HG02798 (cell line): ENCODE data around the gene NOC4L.

Experiments used
- ATAC-seq: cut with Tn5 transposase; IDR thresholded peaks from one replicate; pipeline ENCODE4 v1.9.1; 2021; ENCODE audit warnings: mild to moderate bottlenecking; ENCODE audit not compliant: unreplicated experiment, poor library complexity

Gene NOC4L

GRCh38 chr12:132166801-132167591 lies 22.7 kb downstream of the NOC4L start:
- no peak for ATAC-seq

- ATAC-seq = no peak
Measured at GRCh38 chr12:132167611-132168310, 23.5 kb downstream of the NOC4L start.

GRCh38 chr12:132168311-132169031 lies 24.2 kb downstream of the NOC4L start:
- no peak for ATAC-seq

GRCh38 chr12:132169376-132169775 lies 25.1 kb downstream of the NOC4L start:
- ATAC-seq = no peak

- ATAC-seq = no peak
Measured at GRCh38 chr12:132170094-132170636, 25.9 kb downstream of the NOC4L start.

DNA sequence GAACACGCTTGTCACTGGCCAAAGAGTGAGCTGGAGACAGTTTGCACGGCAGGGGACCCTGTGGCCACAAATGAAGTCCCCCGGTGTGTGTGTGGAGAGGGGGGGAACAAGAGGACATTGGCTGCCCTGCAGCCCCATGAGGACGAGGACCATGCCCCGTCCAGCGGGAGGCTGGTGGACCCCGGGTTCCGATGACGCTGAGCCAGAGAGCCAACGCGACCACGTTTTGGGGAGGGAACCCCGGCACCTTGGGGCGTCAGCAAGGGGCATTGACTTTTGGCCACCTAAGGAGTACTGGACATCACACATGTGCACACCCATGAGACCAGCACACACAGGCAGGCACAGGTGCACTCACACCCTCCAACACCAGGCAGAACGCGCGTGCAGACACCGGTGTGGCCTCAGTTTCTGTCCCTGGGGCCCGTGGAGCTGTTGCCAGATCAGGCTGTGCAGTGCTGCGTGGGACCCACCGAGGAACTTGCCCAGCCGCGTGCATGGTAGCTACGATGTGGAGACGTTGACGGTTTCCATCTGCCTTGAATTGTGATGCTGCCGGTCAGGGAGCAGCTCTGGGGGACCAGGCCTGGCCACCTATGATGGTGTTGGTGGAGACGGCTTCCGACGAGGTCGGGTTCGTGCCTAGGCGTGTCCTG lies 26.5 kb downstream of the NOC4L start:
- ATAC-seq = no peak

- ATAC-seq = no peak
Measured at GRCh38 chr12:132171293-132171967, 27.2 kb downstream of the NOC4L start.

DNA sequence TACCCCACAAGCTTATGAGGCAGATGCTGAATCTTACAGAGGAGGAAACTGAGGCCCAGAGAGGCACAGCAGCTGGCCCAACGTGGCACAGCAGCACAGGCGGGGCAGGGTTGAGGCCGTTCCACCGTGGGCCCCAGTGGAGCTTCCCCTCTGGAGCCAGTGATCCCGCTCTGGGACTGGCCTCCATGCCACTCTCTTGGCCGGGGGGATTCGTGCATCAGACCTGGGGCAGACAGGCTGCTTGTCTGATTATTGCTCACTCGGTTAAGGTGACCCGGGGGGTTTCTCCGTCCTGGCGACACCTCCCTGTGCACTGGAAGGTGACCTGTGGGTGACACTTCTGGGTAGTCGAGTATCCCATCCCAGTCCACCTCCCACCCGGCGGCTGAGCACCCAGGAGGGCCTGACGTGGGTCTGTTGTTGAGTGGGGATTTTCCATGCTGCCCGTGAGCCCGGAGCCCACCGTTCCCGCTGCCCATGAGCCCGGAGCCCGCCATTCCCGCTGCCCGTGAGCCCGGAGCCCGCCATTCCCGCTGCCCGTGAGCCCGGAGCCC lies 27.8 kb downstream of the NOC4L start:
- no peak for ATAC-seq

DNA sequence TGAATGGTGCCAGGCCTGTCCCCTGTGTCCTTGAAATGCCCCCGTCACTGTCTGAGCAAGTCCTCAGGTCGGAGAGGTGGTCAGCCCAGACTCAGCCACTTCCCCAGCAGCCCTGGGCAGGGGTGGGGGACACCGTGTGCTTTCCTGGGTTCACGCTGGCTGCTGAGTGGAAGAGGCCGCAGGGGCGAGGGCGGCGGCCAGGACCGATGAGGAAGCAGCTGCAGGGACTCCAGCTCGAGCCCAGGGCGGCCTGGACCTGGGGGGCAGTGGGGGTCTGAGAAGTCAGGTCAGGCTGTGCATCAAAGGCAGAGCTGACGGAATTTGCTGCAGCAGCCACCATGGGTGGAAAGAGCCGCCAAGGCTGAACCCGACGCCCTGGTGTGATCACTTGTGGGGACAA lies 28.4 kb downstream of the NOC4L start:
- ATAC-seq = no peak

- ATAC-seq = no peak
Measured at GRCh38 chr12:132173135-132174014, 29.1 kb downstream of the NOC4L start.

DNA sequence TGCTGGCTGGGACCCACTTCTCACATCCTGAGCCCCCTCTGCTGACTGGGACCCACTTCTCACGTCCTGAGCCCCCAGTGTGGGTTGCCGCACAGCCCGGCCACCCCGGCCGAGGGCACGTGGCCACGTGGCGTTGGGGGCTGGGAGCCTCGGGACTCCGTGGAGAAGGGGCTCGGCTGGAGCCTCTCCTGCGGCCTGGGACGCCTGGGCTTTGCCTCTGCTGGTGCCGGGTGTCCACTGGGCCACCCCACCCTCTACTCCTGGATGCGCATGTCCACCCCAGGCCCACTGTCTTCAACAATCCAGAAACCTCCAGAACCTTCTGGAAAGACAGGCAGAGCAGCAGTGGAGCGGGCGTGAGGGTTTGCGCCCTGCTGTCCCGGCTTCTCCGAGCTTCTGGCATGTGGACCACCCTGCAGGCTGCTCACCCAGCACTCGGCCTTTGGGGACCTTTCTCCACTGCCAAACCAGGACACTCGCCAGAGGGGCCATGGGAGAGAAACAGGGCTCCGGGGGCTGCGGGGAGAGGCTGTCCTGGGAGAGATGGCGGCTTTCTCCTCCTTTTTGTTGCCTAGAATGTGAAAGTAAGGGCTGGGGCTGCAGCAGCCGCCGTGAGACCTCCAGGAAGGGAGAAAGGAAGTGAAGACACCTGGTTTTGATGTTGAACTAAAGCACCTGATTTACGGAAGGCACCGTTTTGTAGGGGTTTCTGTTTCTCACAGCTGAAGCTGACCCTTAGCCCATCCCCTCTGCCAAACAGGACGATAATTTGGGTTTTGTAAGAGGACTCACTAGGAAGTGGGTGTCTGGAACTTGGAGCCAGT lies 30.0 kb downstream of the NOC4L start:
- no peak for ATAC-seq

DNA sequence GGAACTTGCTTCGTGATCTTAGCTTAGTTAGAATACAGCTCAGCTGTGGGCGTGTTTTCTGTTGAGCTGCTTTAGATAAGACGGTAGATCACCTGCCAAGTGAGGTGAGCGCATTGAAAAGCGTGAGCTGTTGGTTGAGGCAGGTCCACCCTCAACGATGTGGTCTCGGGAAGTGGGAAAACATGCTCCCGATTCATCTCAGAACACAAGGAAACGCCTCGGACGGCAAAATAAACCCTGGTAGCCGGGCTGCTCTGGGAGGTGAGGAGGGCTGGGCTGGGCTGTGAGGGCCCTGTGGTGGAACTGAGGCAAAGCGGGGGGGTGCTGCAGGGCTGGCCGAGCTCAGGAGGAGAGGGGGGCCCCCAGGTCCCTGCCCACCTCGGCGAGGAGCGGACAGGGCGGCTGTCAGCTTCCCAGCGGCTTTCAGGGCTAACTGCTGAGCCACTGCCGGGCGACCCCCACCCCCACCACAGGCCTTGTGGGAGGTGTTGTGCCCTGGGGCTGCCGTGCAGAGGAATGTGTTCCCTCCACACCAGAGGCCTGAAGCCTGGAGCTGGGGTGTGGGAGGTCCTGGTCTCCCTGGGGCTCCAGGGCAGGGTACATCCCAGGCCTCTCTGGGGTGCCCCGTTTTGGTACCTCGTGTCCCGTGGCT lies 30.7 kb downstream of the NOC4L start:
- no peak for ATAC-seq

- no peak for ATAC-seq
Measured at GRCh38 chr12:132175496-132176384, 31.5 kb downstream of the NOC4L start.

- ATAC-seq = no peak
Measured at GRCh38 chr12:132176385-132176919, 32.2 kb downstream of the NOC4L start.

GRCh38 chr12:132176920-132177551 lies 32.8 kb downstream of the NOC4L start:
- ATAC-seq = no peak

- no peak for ATAC-seq
Measured at GRCh38 chr12:132178316-132178715, 34.1 kb downstream of the NOC4L start.
